IPS-18a (cell line): ENCODE results near the gene C1QL3.

Experiments
- H3K27ac ChIP-seq: one replicate; pipeline ENCODE4 v1.5.1; 2013; ENCODE audit warnings: low read length
- H3K27me3 ChIP-seq: one replicate; pipeline ENCODE4 v1.6.1; 2013; ENCODE audit warnings: mild to moderate bottlenecking, low read length; ENCODE audit not compliant: control insufficient read depth, insufficient read depth
- H3K36me3 ChIP-seq: one replicate; pipeline ENCODE4 v1.6.1; 2013; ENCODE audit warnings: low read depth, low read length; ENCODE audit not compliant: control insufficient read depth
- H3K4me1 ChIP-seq: one replicate; pipeline ENCODE4 v1.6.1; 2013; ENCODE audit warnings: low read depth, low read length; ENCODE audit not compliant: control insufficient read depth
- H3K4me3 ChIP-seq: one replicate; pipeline ENCODE4 v1.5.1; 2013; ENCODE audit warnings: low read length
- H3K9ac ChIP-seq: one replicate; pipeline ENCODE4 v1.6.1; 2013; ENCODE audit warnings: mild to moderate bottlenecking, low read length, moderate library complexity
- H3K9me3 ChIP-seq: one replicate; pipeline ENCODE4 v1.6.1; 2013; ENCODE audit warnings: low read depth, low read length; ENCODE audit not compliant: control insufficient read depth

Gene C1QL3

GRCh38 chr10:16491933-16492332 lies 29.7 kb downstream of the C1QL3 start:
- H3K9ac ChIP-seq, result no peak overlapping the region
- no peaks in the 10 kb centered on the region for H3K27me3 ChIP-seq
- H3K9me3 ChIP-seq, result no peaks in the 10 kb centered on the region
- peaks cover 4% of the 10 kb centered on the region for H3K4me1 ChIP-seq
- no peaks in the 10 kb centered on the region for H3K36me3 ChIP-seq
- no peak overlapping the region for H3K27ac ChIP-seq
- H3K4me3 ChIP-seq, result no peak overlapping the region

DNA sequence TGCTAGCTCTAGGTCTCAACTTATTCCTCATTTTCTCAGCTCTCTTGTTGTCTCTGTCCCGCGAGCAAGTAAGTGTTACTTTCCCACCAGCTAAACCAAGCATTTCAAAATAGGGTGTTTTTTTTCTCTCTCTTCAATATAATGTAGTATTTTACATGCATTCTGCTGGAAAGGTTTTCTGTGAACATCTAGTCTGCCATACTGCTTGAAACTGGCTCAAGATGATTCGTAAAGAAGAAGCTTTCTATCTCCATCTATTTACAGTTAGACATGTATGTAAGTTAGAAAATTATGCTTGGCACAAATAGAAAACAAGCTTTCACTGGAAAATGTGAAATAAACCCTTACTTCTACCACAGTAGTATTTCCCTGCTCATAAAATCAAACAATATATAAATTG lies 31.2 kb downstream of the C1QL3 start:
- Histone ChIP-seq H3K4me1 (peaks cover 4% of the 10 kb centered on the region), H3K36me3 (peaks cover 2% of the 10 kb centered on the region)

GRCh38 chr10:16483241-16483917 lies 38.3 kb downstream of the C1QL3 start:
- no peak overlapping the region for H3K9ac ChIP-seq
- no peaks in the 10 kb centered on the region for H3K9me3 ChIP-seq
- H3K27me3 ChIP-seq, result no peaks in the 10 kb centered on the region
- H3K27ac ChIP-seq, result no peak overlapping the region
- H3K4me3 ChIP-seq, result no peak overlapping the region
- H3K36me3 ChIP-seq, result peaks cover 2% of the 10 kb centered on the region
- H3K4me1 ChIP-seq, result no peaks in the 10 kb centered on the region

More for the DNA sequence above, 31.2 kb downstream of the C1QL3 start:
- Histone ChIP-seq H3K27ac (no peak overlapping the region), H3K4me3 (no peak overlapping the region), H3K9me3 (no peaks in the 10 kb centered on the region), H3K27me3 (no peaks in the 10 kb centered on the region), H3K9ac (no peak overlapping the region)

DNA sequence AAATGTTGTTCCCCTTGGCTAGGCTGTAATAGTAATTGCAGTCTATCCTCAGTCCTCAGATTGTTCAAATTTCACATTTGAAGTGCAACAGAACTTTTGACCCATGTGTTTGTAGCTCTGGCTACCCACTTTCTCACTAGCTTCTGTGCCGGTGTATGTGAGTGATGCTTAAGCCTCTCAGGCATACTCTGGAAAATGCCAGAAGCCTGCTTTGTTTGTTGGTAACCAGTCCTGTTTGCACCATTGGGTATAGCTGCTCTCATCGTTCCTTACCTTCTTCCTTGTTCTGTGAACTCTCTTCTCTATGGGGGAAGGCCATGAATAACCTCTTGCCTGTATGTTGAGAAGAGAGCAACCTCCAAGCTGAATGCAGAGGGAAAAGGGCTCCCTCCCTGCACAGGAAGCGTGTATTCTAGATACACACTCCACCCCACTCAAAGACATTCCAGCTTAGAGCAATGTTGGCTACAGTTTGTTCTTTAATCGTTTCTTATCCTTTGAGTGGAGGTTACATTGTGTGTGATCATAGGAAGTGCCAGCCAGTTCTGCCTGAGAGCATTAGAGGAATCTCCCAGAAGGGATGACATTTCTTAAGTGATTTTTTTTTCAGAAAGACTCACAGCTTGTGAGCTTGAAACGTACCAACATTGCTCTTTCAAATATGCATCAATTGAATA lies 40.5 kb downstream of the C1QL3 start:
- Histone ChIP-seq H3K4me1 (no peaks in the 10 kb centered on the region), H3K27ac (no peak overlapping the region), H3K9ac (no peak overlapping the region), H3K4me3 (no peak overlapping the region), H3K36me3 (no peaks in the 10 kb centered on the region), H3K9me3 (no peaks in the 10 kb centered on the region), H3K27me3 (no peaks in the 10 kb centered on the region)

GRCh38 chr10:16478801-16479200 lies 42.9 kb downstream of the C1QL3 start:
- Histone ChIP-seq H3K9me3 (no peaks in the 10 kb centered on the region), H3K27ac (no peak overlapping the region), H3K4me1 (no peaks in the 10 kb centered on the region), H3K36me3 (no peaks in the 10 kb centered on the region), H3K9ac (no peak overlapping the region), H3K27me3 (no peaks in the 10 kb centered on the region), H3K4me3 (no peak overlapping the region)

DNA sequence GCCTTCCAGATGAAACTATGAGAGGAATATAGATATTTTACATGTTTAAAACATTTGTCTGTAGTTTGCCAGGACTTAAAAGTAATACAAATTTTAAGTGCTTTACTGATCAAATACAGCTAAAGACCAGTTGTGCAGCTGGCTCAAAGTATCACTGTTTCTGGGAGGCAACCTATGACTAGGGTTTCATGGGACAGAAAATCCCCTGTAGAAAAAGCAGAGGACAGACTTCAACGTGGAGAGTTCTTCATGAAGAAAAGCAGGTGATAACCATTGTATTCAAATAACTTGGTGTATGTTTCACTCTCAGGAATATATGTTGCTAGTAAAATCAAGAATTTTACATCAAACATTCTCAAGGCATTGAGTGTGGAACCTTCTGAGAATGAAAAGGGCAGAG lies 43.9 kb downstream of the C1QL3 start:
- H3K4me3 ChIP-seq, result no peak overlapping the region
- H3K9me3 ChIP-seq, result no peaks in the 10 kb centered on the region
- no peaks in the 10 kb centered on the region for H3K27me3 ChIP-seq
- no peak overlapping the region for H3K27ac ChIP-seq
- no peak overlapping the region for H3K9ac ChIP-seq
- no peaks in the 10 kb centered on the region for H3K4me1 ChIP-seq
- H3K36me3 ChIP-seq, result no peaks in the 10 kb centered on the region

- H3K9ac ChIP-seq, result no peak overlapping the region
- no peak overlapping the region for H3K27ac ChIP-seq
- no peaks in the 10 kb centered on the region for H3K27me3 ChIP-seq
- no peaks in the 10 kb centered on the region for H3K36me3 ChIP-seq
- H3K4me1 ChIP-seq, result no peaks in the 10 kb centered on the region
- no peaks in the 10 kb centered on the region for H3K9me3 ChIP-seq
- no peak overlapping the region for H3K4me3 ChIP-seq
These were observed 48.9 kb downstream of the C1QL3 start for GRCh38 chr10:16472828-16473227.

DNA sequence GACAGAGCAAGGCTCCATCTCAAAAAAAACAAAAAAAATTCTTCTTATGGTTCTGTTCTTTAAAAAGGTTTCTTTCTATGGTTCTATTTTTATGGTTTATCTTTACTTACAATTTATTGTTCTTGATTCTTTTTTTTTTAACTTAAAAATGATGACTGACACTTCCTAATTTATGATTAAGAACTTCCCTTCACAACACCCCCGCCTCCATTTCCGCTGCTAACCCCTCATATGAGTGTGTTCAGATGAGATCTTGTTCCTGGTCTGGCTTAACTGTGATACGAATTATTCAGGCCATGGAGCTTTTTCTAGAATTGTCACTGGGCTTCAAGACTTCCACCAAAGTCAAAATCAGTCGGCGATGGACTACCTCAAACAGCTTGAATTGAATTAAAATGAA lies 50.9 kb downstream of the C1QL3 start:
- Histone ChIP-seq H3K27ac (no peak overlapping the region), H3K4me3 (no peak overlapping the region), H3K36me3 (no peaks in the 10 kb centered on the region), H3K4me1 (no peaks in the 10 kb centered on the region), H3K27me3 (no peaks in the 10 kb centered on the region), H3K9me3 (no peaks in the 10 kb centered on the region), H3K9ac (no peak overlapping the region)

DNA sequence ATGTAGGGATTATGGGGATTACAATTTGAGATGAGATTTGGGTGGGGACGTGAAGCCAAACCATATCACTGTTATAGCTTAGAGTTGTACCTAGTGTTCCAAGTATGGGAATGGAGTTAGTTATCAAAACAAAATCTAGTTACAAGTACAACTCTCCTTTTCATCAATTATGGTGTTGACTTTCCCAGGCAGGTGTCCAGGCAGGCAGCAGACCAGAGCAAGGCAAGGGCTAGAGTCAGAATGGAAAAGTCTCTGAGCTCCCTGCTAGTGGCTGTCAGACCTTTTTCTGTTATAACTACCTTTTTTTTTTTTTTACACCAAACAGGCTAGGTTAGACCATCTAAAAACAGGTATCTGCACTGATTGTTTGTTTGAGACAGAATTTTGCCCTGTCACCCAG lies 55.7 kb downstream of the C1QL3 start:
- H3K4me3 ChIP-seq, result no peak overlapping the region
- no peak overlapping the region for H3K9ac ChIP-seq
- H3K27ac ChIP-seq, result no peak overlapping the region
- no peaks in the 10 kb centered on the region for H3K27me3 ChIP-seq
- no peaks in the 10 kb centered on the region for H3K4me1 ChIP-seq
- H3K9me3 ChIP-seq, result no peaks in the 10 kb centered on the region
- H3K36me3 ChIP-seq, result no peaks in the 10 kb centered on the region
